Neural crest cell (in vitro differentiated cells): ENCODE measurements around the gene FASN. TPM values are rescaled to one million over a fixed set of nuclear protein-coding genes. Genes with fewer than 3 reads are reported as not detected.

Experiments used
- DNase-seq: peaks from one replicate; pipeline ENCODE4 v3.0.0; 2021; ENCODE audit warnings: low read depth, mixed read lengths, low spot score
- H3K27ac Mint-ChIP-seq: one replicate; pipeline ENCODE4 v1.8.0; 2021; ENCODE audit warnings: mild to moderate bottlenecking, mixed read lengths; ENCODE audit not compliant: unreplicated experiment
- H3K27me3 Mint-ChIP-seq: 2 replicates; pipeline ENCODE4 v1.8.0; 2021; ENCODE audit warnings: low read depth, mild to moderate bottlenecking, mixed read lengths
- H3K36me3 Mint-ChIP-seq: 2 replicates; pipeline ENCODE4 v1.8.0; 2021; ENCODE audit warnings: low read depth, mild to moderate bottlenecking, mixed read lengths
- H3K4me1 Mint-ChIP-seq: 2 replicates; pipeline ENCODE4 v1.8.0; 2021; ENCODE audit warnings: mixed read lengths
- H3K4me3 Mint-ChIP-seq: one replicate; pipeline ENCODE4 v1.8.0; 2021; ENCODE audit warnings: mild to moderate bottlenecking, mixed read lengths
- H3K9me3 Mint-ChIP-seq: 2 replicates; pipeline ENCODE4 v1.8.0; 2021; ENCODE audit warnings: mixed read lengths
- CTCF ChIP-seq: fragments of 200-600 bp; sonication (generic); conservative IDR thresholded peaks from 2 replicates; pipeline ENCODE4 v1.5.0; 2021; ENCODE audit warnings: antibody characterized with exemption, mild to moderate bottlenecking
- total RNA-seq: library from RNA; stranded (reverse); gene quantifications from 2 replicates; pipeline ENCODE4 v1.2.1, GENCODE V29; 2021

Gene FASN
- total RNA-seq, 1 donor from 2014 or later, result 839 TPM

- no peaks in the 10 kb centered on the region for H3K4me1 Mint-ChIP-seq
- H3K9me3 Mint-ChIP-seq, result no peaks in the 10 kb centered on the region
- peak; percentile 58 for DNase-seq
- peaks cover 5% of the 10 kb centered on the region for H3K36me3 Mint-ChIP-seq
- TF ChIP-seq CTCF, result no peak
- peak within 1 kb of the TSS; percentile 12 for H3K27ac Mint-ChIP-seq
- peak within 1 kb of the TSS; percentile 88 for H3K4me3 Mint-ChIP-seq
- no peaks in the 10 kb centered on the region for H3K27me3 Mint-ChIP-seq
These were observed 46.0 kb downstream of the FASN start, which contains the start of the genes GPS1 and RFNG for GRCh38 chr17:82051776-82052637. TSS of gene GPS1 (plus strand) at chr17:82051898. CDS start at chr17:82051932, 34 bp downstream. TSS of gene RFNG (minus strand) at chr17:82051811. CDS start at chr17:82051766, 45 bp downstream.

DNA sequence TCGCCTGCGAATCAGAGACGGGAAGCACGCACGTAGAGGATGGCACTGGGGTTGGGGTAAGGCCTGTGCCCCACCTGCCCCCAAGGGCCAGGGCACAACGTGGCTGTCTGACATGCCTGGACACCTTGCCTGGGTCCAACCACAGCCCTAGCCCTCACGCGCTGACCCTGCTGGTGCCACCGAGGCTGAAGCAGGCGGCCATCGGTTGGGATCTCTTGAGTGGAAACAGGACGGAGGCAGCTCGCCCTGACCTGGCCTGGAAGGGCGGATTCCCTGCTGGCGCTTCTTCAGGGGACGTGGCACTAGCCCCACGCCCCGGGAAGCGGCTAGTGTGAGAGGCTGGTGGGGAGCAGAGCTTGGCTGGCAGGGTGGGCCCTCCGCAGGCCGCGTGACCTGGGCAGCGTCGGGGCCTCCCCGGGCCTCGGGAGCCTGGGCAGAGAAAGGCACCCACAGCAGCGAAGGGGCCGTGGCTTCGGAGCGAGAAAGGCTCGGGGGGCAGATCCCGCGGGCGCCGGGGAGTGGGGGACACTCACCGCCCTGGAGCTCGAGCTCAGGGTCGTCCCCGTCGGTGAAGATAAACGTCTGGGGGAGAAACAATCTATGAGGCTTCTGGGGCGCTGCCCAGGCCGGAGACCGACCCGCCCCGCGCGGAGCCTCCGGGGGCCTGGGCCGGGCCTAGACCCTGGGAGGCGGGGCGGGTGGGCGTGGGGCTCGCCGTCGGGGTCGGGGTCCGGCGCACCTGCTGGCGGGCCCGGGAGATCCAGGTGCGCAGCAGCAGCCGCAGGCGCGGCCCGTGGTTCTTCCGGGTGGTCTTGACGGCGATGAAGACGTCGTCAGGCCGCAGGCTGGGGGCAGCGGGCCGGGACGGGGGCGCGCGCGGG is 47.0 kb downstream of the FASN start:
- H3K4me3 Mint-ChIP-seq, result peak overlapping the region; percentile 88
- H3K36me3 Mint-ChIP-seq, result peaks cover 5% of the 10 kb centered on the region
- H3K4me1 Mint-ChIP-seq, result no peaks in the 10 kb centered on the region
- H3K27ac Mint-ChIP-seq, result no peak overlapping the region
- no peaks in the 10 kb centered on the region for H3K9me3 Mint-ChIP-seq
- DNase-seq, result no peak
- no peaks in the 10 kb centered on the region for H3K27me3 Mint-ChIP-seq
- no peak for TF ChIP-seq CTCF

GRCh38 chr17:82050152-82050760 is 47.8 kb downstream of the FASN start:
- H3K27me3 Mint-ChIP-seq, result no peaks in the 10 kb centered on the region
- H3K36me3 Mint-ChIP-seq, result peaks cover 5% of the 10 kb centered on the region

GRCh38 chr17:82049521-82049971 is 48.5 kb downstream of the FASN start:
- H3K4me1 Mint-ChIP-seq, result no peaks in the 10 kb centered on the region
- H3K36me3 Mint-ChIP-seq, result peaks cover 5% of the 10 kb centered on the region
- DNase-seq, result no peak
- no peak overlapping the region for H3K4me3 Mint-ChIP-seq
- H3K27me3 Mint-ChIP-seq, result no peaks in the 10 kb centered on the region
- H3K27ac Mint-ChIP-seq, result no peak overlapping the region
- no peak for TF ChIP-seq CTCF
- no peaks in the 10 kb centered on the region for H3K9me3 Mint-ChIP-seq

More at GRCh38 chr17:82050152-82050760, 47.8 kb downstream of the FASN start:
- H3K9me3 Mint-ChIP-seq, result no peaks in the 10 kb centered on the region
- no peak for DNase-seq
- no peak overlapping the region for H3K27ac Mint-ChIP-seq
- H3K4me1 Mint-ChIP-seq, result no peaks in the 10 kb centered on the region
- no peak for TF ChIP-seq CTCF
- peak overlapping the region; percentile 88 for H3K4me3 Mint-ChIP-seq

GRCh38 chr17:82049106-82049505 is 48.9 kb downstream of the FASN start:
- Mint-ChIP-seq H3K27me3 (no peaks in the 10 kb centered on the region), H3K4me3 (peak overlapping the region; percentile 72), H3K36me3 (peaks cover 5% of the 10 kb centered on the region), H3K27ac (no peak overlapping the region), H3K4me1 (no peaks in the 10 kb centered on the region), H3K9me3 (no peaks in the 10 kb centered on the region)
- DNase-seq, result no peak
- no peak for TF ChIP-seq CTCF
